ENCODE measurements around the gene EPG5. TPM values are rescaled to one million over a fixed set of nuclear protein-coding genes. Genes with fewer than 3 reads are reported as not detected.

The EPG5 gene
- total RNA-seq, 1 donor from 2014 or later, result 21.3 TPM

- intact Hi-C loops (cut with micrococcal nuclease), result no loop called here
Measured at GRCh38 chr18:45920367-45920766, 46.8 kb downstream of the EPG5 start.

DNA sequence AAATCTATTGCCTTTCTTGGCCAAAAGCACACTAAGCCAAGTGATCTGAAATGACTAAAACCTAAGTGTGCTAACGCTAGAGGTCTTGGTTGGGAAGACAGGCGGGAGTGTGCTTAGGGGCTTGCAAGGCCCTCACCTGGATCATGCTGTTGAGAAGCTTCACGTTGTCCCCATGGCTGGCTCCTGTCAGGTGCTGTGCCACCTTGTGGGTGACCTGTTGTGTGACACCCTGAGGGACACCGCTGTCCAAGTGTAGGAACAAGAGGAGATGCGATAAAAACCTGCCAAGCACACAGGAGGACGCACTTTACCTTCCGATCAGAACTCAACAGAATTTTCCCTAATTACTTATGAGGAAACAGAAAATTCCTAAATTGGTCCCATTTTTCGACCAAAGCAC lies 50.8 kb downstream of the EPG5 start:
- intact Hi-C loops (cut with micrococcal nuclease), result no loop called here

GRCh38 chr18:45913276-45913675 lies 53.9 kb downstream of the EPG5 start:
- intact Hi-C loops (cut with micrococcal nuclease), result no loop called here

GRCh38 chr18:45910405-45911023 lies 56.6 kb downstream of the EPG5 start:
- intact Hi-C loops (cut with micrococcal nuclease), result loop anchor here (1.0 kb wide), 4 partner anchors 187 to 289 kb away; no protein-coding TSS in a partner anchor

GRCh38 chr18:45901654-45902210 lies 65.4 kb downstream of the EPG5 start:
- intact Hi-C loops (cut with micrococcal nuclease), result no loop called here

DNA sequence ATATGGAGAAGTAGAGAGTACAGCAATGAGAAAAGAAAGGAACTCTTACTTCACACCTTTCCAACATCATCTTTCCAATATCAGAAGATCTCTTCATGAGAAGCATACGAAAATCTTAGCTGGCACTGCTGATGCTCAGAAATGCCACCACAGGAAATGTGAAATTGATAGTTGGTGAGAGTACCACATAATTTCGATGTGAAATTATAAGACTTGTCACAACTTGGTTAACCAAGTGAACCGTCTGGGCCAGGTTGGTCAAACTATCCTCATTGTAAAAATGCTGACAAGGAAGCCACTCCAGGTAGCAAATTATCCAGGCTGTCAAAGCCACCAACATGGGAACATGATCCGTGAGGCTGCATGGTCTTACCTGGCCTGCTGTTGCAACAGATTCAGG lies 66.5 kb downstream of the EPG5 start:
- intact Hi-C loops (cut with micrococcal nuclease), result no loop called here

- intact Hi-C loops (cut with micrococcal nuclease), result no loop called here
Measured at GRCh38 chr18:45896991-45897390, 70.1 kb downstream of the EPG5 start.

- intact Hi-C loops (cut with micrococcal nuclease), result no loop called here
Measured at GRCh38 chr18:45896452-45896851, 70.7 kb downstream of the EPG5 start.

DNA sequence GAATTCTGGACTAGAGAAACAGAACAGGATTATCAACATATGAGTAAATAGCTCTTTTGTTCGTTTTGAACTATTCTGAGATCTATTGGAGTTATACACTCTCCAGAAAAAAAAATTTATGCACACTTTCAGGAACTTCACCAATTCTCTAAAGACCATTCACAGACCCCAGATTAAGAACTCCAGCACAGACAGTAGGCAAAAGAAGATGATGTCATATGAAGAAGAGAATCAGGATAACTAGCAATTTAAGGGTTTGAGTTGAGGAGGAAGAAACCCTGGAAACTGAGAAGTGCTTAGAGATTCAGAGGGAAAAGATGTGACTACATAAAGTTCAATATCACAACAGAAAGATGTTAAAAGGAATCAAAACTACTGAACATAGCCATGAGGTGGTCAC lies 71.8 kb downstream of the EPG5 start:
- intact Hi-C loops (cut with micrococcal nuclease), result no loop called here

GRCh38 chr18:45894818-45895217 lies 72.3 kb downstream of the EPG5 start:
- intact Hi-C loops (cut with micrococcal nuclease), result no loop called here

DNA sequence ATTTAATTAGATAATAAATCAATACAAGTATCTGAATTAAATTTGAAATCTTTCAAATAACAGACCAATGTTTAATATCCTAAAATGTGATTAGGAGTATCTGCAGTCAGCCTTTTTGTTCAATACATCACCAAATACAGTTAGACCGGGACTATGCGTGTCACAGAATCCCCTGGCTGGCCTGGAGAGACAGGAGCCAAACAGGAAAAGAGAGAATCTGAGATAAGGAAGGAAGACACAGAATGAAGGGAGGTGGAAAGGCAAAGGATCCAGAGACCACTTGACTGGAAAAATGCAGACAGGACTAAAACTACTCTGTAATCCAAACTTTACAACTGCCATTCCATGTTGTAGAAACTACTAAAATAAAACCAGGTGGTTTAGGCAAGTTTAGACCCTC lies 75.3 kb downstream of the EPG5 start:
- intact Hi-C loops (cut with micrococcal nuclease), result no loop called here

GRCh38 chr18:45890606-45891005 lies 76.5 kb downstream of the EPG5 start:
- intact Hi-C loops (cut with micrococcal nuclease), result no loop called here

GRCh38 chr18:45889419-45890064 lies 77.6 kb downstream of the EPG5 start:
- intact Hi-C loops (cut with micrococcal nuclease), result no loop called here

DNA sequence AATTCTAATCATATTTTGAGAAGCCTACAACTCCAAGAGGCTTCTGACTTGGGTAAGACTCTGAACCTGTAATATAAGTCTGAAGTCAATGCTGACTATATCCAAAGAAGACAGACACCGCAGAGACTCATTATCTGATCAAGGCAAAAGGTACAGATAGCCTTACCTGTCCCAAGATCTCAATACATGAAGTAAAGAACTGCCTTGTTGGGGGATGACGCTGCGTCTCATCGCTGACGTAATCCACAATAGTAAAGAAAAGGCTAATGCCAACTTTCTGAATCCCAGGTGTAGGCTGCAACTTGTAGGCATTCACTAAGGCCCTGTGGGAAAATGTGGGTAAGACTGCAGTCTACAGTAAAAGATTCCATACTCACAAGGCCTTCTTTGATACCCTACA lies 79.5 kb downstream of the EPG5 start:
- intact Hi-C loops (cut with micrococcal nuclease), result no loop called here

- intact Hi-C loops (cut with micrococcal nuclease), result loop anchor here (1.0 kb wide), 4 partner anchors 158 to 261 kb away; no protein-coding TSS in a partner anchor
Measured at GRCh38 chr18:45880876-45881558, 86.1 kb downstream of the EPG5 start.

DNA sequence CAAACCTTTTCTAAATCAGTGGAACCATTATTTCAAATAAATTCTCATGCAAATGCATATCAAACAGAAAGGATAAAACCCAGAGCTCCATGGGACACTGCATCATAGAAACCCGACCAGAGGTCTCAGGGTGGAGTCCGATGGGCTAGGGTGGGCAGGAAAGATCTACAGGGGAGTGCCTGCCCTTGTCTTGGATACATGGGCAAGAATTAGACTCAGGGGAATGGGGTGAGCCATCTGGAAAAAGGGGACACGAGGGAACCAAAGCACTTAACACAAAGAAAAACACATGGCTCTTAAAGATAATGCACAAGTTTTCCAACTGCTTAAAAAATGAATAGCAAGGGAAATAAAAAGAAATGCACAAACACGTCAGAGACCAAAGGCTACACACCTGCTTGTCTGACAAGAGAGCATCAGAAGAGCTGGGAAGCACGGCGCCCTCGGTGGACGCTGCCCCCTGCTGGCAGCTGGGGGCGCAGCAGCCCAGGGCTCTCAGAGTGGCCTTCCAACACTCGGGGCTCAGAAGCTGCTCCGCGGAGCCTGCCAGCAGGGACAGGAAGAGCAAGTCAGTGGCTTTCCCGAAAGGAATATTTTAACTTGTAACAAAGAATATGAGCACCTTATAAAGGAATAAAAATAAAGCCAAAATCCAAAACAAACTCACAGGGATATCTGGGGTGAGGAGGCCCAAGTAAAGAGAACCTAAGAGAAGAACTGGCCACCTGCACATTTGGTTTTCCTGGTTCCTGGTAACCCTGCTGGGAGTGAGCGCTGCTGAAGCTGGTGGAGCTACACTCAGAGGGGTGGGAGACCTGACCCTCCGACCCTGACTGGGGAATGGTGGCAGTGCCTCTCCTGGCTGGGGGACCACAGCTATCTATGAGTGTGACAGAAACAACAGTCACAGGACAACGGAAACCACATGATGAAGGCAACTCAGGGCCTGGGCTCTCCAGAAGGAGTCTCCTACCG lies 87.2 kb downstream of the EPG5 start:
- intact Hi-C loops (cut with micrococcal nuclease), result loop anchor here (1.0 kb wide), 4 partner anchors 157 to 260 kb away; no protein-coding TSS in a partner anchor

GRCh38 chr18:45877403-45877802 lies 89.7 kb downstream of the EPG5 start:
- intact Hi-C loops (cut with micrococcal nuclease), result no loop called here

DNA sequence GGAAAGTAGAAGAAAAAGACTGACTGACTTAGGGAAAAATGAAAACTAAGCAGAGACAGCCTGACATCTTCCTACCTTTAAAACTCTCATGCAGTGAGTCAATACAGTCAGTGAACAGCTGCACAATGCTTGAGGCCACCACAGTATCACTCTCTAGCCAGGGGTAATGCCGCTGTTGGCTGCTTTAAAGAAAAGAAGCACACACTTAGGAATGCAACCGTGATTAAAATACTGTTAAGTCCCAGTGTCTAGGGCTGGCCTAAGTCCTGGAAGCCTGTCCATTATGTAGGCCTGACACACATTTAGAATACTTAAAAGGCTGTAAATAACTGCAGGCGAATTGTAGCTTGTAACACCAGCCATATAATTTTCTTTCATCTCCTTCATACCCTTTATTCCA lies 91.0 kb downstream of the EPG5 start:
- intact Hi-C loops (cut with micrococcal nuclease), result no loop called here

DNA sequence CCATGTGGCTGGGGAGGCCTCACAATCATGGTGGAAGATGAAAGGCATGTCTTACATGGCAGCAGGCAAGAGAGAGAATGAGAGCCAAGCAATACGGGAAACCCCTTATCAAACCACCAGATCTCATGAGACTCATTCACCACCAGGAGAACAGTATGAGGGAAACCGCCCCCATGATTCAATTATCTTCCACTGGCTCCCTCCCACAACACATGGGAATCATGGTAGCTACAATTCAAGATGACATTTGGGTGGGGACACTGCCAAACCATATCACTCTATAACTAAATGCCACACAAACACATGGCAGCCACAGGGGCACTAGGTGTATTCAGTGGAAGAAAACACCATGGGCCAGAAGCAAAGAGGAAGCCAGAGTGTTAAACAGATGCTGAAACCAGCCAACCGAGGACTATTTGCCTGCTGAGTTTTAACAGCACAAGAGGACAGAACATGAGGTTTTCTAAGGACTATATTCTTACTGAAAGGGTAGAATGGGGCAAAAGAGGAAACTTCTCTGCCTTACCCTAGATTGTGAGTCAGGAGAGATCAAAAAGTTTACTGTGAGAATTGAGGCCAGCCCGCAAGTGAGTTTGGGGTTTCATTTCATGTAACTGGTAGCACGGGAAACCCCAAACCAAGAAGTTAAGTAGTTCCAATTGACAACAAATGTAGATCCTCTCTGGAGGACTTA lies 92.5 kb downstream of the EPG5 start:
- intact Hi-C loops (cut with micrococcal nuclease), result loop anchor here (2.0 kb wide), 1 partner anchor 188 kb away; no protein-coding TSS in a partner anchor

DNA sequence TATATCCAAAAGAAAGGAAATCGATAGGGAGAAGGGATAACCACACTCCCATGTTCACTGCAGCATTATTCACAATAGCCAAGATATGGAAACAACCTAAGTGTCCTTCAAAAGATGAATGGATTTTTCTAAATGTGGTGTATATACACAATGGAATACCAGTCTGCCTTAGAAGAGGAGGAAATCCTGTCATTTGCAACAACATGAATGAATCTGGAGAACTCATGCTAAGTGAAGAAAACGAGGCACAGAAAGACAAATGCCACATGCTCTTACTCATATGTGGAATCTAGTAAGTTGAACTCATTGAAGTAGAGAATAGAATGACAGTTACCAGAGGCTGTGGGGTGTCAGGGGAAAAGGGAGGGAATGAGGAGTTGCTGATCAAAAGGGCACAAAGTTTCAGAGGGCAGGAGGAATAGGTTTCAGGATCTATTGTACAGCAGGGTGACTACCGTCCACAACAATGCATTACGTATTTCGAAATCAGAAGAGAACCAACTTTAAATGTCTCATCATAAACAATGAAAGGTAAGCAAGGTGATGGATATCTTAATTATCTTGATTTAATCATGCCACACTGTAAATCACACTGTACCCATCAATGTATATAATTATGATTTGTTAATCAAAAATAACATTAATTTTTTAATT lies 95.6 kb downstream of the EPG5 start:
- intact Hi-C loops (cut with micrococcal nuclease), result no loop called here

All from T-helper 2 cell treated with Interferon-gamma antibody and Interleukin-4, amounts not matched to agents 100 ng/mL and 5 ng/mL, for 36 hours (primary cell).